Kidney glomerular epithelial cell (primary cell): ENCODE results near the gene COL8A2.
A peak's percentile ranks its signal among the peaks of the same experiment; 100 is the strongest.

Experiments used
- DNase-seq: peaks from one replicate; lab custom pipeline; 2025; lab: John Stamatoyannopoulos, UW

Gene COL8A2

DNA sequence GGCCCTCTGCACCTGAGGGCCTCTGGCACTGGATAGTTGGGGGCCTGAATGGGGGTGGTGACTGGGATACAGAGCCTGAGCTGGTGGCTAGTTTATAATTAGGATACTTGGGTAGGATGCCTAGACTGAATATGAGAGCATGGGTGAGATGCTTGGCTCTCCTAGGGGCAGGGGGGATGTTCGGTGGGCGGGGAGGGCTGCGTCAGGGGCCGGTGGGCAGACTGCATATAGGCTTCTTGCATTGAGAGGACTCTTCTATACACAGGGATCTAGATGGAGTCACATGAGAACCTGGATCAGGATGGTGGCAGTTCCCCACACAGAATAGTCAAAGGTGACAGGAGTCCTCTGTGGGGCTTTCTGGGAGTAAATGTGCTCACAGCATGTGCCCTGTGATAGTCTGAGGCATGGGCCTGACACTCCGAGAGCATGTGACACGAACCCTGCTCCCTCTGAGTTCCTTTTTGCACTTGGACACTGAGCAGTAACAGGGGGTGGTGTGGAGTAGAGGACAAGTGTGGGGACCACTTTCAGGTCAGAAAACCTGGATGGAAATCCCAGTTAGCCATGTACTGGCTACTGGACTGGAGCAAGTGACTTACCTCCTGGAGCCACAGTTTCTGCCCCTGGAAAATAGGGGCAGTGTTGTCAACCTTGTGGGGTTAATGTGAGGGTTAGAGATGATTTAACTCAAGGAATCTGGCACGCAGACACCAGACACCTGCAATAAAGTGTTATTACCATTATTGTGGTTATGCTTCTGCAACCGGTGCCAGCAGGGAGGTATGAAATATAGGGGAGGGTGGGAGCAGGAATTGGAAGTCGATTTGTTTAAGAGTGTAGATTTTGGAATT, 33.2 kb upstream of the COL8A2 start:
- no peak for DNase-seq

- DNase-seq = no peak
These were observed 32.3 kb upstream of the COL8A2 start for GRCh38 chr1:36157115-36157903.

- DNase-seq = peak; percentile 25
These were observed 31.5 kb upstream of the COL8A2 start for GRCh38 chr1:36156329-36157114.

DNA sequence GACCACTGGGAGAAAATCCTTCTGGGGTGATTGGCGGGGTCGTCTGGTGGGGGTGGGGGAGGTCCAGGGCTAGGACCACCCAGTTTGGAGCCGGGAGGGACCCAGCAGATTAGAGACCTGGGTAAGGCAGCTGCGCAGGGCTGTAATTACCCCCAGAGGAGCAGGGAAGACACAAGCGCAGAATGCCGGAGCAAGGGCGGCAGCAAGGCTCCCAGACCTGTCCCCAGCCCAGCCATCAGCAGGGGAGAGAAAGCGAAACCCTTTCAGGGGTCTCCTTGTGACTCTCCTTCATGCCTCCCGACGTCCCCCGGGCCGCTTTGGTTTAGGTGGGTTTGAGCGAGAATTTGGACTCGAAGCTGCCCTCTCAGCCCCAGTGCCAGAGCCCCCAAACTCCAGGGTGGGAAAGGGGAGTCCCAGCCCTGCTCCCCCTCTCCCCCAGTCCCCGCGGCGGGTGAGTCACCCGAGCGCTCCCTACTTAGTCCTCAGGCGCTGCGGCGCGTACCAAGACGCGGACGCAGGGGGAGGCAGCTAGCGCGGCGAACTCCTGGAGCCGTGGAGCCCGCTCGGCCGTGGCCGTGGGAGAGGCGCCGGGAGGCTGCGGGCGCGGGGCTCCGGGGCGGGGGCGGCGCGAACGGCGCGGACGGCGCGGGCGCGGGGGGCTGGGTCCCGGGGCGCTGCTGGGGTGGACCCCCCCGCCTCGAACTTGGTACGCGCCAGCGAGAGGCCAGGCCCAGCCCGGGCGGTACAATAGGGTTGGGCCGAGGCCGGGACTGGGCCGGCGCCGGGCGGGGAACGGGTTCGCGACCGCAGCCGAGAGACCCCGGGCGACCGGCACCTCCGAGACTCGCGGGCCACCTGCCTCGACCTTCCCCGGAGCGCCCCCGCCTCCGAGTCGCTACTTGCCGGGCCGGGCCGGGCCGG, 30.6 kb upstream of the COL8A2 start, which contains the start of gene MAP7D1:
Gene MAP7D1, plus strand, starts transcription at position 753 of the 921 bp plus-strand sequence. CDS start 258 bp downstream, outside the sequence.
- DNase-seq = peak; percentile 73

GRCh38 chr1:36154765-36155407, 29.9 kb upstream of the COL8A2 start:
- DNase-seq = no peak

DNA sequence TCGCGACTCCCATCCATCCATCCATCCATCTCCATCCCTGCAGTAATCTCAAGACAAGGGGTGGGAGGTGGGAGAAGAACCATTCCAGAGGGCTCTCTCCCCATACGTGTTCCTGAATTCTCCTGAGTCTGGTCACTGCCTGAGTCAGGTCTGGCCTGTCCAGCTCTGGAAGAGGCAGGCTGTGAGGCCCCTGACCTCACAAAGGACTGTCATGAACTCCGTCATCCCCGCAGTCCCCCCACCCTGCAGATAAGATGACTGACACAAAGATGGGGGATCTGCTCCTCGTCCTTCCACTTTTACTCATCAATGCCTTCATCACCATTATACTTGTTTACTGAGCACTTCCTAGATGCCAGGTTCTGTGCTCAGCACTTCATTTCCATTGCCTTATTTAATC, 29.3 kb upstream of the COL8A2 start:
- no peak for DNase-seq

DNA sequence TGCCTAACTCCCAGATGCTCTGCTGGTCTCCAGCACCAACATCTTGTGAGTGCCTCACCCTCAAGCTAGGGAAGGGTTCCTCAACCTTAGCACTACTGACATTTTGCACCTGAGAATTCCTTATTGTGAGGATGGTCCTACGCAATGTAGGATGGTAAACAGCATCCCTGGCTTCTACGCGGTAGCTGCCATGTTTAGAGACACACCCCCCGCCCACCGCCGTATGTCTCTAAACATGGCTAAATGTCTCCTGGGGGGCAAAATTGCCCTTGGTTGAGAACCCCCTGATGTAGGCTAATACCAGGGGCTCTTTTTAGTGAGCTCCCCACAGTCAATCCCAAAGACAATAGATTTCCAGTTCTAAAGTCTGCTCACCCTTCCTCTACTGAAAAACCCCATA, 28.5 kb upstream of the COL8A2 start:
- DNase-seq = no peak

- no peak for DNase-seq
These were observed 26.8 kb upstream of the COL8A2 start for GRCh38 chr1:36151845-36152203.

- DNase-seq = no peak
These were observed 26.3 kb upstream of the COL8A2 start for GRCh38 chr1:36151134-36151844.

DNA sequence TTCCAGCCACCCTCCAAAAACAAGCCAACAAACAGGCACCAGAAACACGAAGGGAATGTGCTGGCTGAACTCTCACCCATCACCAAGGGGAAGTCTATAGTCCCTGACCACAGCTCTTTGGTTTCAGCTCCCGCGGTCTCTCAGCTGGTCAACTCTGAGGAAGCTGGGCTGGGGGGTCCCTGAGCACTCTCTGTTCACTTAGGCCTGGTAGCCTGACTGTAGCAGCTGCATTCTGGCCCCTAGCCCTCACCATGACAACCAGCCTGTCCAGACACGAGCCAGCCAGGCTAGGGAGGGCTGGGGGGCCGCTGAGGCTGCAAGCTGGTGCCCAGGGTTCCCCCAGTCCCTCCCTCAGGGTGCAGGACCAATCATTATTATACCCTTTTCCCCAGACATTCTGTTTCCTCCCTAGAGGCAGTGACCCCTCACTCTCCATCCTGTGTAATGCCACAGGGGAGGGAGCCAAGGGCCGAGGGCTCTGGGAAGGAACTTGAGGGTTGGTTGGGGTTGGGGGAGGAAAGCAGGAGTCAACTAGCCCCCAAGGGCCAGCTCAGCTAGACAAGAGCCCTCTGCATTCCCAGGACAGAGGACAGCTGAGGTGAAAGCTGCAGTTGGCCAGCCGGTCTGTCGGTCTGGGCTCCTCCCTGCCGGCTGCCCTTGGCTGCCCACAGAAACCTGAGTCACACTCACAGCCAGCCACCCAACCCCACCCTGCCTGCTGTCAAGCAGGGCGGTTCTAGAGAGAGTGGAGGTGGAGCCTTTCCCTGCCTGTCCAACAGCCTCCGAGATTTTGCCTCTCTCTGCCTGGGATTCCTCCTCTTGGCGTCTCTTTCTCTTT, 25.5 kb upstream of the COL8A2 start:
- DNase-seq = peak; percentile 95

DNA sequence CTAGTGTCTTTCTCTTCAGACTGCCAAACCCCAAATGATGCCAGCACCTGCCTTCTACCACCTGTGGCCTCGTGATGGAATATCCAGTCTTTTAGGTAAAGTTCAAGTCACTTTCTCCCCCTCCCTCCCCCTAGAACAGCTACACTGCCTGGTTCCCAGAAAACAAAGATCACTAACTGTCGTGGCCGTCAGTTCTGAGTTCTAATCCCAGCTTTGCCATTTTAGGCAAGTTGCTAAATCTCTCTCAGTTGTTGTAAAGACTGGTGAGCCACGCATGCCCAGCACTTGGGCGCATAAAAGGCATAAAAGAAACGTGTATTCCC, 24.9 kb upstream of the COL8A2 start:
- DNase-seq = no peak

- peak; percentile 99 for DNase-seq
These were observed 24.4 kb upstream of the COL8A2 start, which contains the start of gene TRAPPC3 for GRCh38 chr1:36149237-36149972. Gene TRAPPC3, minus strand, starts transcription at chr1:36149486. Its CDS starts 108 bp downstream, at chr1:36149378.

DNA sequence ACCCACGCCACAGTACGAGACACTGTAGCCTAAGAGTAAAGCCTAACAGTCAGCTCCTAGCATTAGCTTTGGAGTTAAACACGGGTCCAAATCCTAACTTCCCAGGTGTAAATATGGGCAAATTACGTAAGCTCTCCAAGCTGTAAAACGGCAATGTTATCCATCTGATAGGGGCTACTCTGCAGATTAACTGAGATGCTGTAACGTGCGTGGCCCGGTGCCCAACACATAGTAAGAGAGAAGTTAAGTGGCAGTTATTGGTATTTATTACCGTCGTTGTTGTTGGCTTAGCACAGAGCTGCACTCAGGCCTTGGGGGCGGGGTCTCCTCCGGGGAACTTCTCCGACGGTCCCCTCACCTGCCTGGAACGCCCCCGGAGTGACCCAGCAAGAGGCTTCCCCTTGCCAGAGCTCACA, 23.8 kb upstream of the COL8A2 start:
- DNase-seq = no peak

DNA sequence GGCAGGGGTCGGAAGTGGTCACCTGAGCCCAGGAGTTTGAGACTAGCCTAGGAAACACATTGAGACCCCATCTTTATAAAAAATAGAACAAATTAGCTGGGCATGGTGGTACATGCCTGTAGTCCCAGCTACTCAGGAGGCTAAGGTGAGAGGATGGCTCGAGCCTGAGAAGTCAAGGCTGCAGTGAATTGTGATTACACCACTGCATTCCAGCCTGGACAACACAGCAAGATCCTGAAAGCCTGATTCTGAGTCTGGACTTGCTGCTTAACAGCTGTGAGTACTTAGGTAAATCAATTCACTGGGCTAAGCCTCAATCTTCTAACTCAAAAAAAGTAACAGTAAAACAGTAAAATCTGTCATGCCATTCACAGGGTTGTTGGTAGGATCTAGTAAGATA, 19.4 kb upstream of the COL8A2 start:
- DNase-seq = no peak

DNA sequence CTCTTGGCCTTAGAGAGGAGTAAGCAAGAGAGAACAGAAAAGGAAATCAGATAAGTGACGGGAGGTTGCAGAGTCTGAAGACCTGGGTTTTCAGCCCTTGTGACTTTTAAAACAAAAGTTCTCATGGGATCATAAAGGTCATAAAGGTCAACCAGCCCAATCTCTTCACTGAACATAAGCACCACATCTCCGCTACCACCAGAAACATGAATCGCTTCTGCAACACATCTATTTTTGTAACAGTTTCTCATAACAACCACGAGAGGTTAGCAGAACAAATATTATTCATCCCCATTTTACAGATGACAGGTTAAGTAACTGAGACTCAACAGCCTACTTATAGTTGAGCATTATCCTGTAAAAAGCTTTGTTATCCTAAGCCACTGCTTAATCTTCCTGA, 18.4 kb upstream of the COL8A2 start:
- no peak for DNase-seq

- DNase-seq = no peak
These were observed 17.1 kb upstream of the COL8A2 start for GRCh38 chr1:36142121-36142520.

GRCh38 chr1:36139521-36139920, 14.5 kb upstream of the COL8A2 start:
- DNase-seq = no peak

DNA sequence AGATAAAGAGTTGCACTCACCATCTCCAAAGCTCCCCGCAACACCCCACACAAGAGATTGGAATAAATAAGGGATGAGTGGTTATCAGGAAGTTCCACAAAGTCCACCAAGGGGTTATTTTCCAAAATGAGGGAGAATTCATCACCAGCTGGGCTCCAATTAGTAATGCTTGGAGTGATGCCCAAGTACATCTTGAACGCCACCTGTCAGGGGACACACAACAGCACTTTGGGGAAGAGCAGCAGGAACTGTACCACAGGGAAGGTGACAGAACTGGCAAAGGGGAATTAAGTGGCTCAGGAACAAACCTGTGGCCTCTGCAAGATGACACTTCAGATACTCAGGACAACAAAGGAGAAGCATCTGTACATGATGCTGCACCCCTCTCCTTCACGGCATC, 12.8 kb upstream of the COL8A2 start:
- no peak for DNase-seq

DNA sequence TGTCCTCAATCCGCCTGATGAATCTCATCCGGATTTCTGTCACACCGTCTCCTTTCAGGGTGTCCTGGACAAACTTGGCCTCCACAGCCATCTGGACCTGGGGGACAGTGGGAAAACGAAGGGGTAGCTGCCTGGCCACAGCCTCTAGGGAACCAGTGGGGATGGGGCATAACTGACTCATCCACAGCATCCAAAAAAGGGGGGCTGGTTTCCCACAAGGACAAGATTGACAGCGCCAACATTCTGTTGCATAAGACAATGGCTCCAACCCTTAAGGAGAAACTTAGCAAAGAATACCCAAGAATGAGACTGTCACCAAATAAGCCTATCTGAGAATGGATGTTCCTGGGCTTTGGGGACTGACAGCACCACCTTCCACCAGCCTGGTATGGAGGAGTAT, 12.2 kb upstream of the COL8A2 start:
- no peak for DNase-seq
